ENCODE data around the gene SGMS1. TPM values are rescaled to one million over a fixed set of nuclear protein-coding genes. Genes with fewer than 3 reads are reported as not detected.

The SGMS1 gene
- total RNA-seq, 1 donor from 2014 or later, result 25.6 TPM

GRCh38 chr10:50621968-50622705 lies 1.6 kb downstream of the SGMS1 start:
- H3K27me3 Mint-ChIP-seq (ENCODE audit: low read depth, unreplicated experiment), result no peaks in the 10 kb centered on the region
- Histone ChIP-seq H3K9me3 (ENCODE audit: insufficient read depth, low read depth, low read length) (no peaks in the 10 kb centered on the region), H3K27me3 (ENCODE audit: insufficient read depth, low read length) (no peaks in the 10 kb centered on the region), H3K36me3 (ENCODE audit: insufficient read depth, low read length) (no peaks in the 10 kb centered on the region), H4K20me1 (ENCODE audit: insufficient read depth, low read length) (peaks cover 29% of the 10 kb centered on the region), H3K79me2 (ENCODE audit: insufficient read depth, low read length) (peaks cover 24% of the 10 kb centered on the region), H3K4me1 (ENCODE audit: insufficient read depth, low read length) (peaks cover 18% of the 10 kb centered on the region), H3K9ac (ENCODE audit: low read length) (peak overlapping the region; percentile 94), H2AFZ (ENCODE audit: low read depth, low read length) (peak overlapping the region; percentile 74), H3K27ac (ENCODE audit: low read depth, low read length) (peak overlapping the region; percentile 52), H3K4me3 (ENCODE audit: insufficient read depth, low read depth, low read length) (peak overlapping the region; percentile 94), H3K4me2 (ENCODE audit: low read length) (peak overlapping the region; percentile 96)
- peaks cover 2% of the 10 kb centered on the region for H3K4me1 Mint-ChIP-seq (ENCODE audit: low read depth, unreplicated experiment)
- H3K4me3 Mint-ChIP-seq (ENCODE audit: unreplicated experiment), result peak overlapping the region; percentile 90
- H3K36me3 Mint-ChIP-seq (ENCODE audit: low read depth, unreplicated experiment), result no peaks in the 10 kb centered on the region
- TF ChIP-seq EZH2 (IDR thresholded peaks at IDR 0.05; ENCODE audit: insufficient read depth, low read length), result no peak
- no peak for TF ChIP-seq CTCF (IDR thresholded peaks at IDR 0.05; ENCODE audit: insufficient read depth, low read depth, low read length)
- FAIRE-seq (no peak), DNase-seq (ENCODE audit: low read depth) (peak; percentile 91)
- H3K27ac Mint-ChIP-seq (ENCODE audit: unreplicated experiment), result peak overlapping the region; percentile 75
- H3K9me3 Mint-ChIP-seq (ENCODE audit: unreplicated experiment), result no peaks in the 10 kb centered on the region

DNA sequence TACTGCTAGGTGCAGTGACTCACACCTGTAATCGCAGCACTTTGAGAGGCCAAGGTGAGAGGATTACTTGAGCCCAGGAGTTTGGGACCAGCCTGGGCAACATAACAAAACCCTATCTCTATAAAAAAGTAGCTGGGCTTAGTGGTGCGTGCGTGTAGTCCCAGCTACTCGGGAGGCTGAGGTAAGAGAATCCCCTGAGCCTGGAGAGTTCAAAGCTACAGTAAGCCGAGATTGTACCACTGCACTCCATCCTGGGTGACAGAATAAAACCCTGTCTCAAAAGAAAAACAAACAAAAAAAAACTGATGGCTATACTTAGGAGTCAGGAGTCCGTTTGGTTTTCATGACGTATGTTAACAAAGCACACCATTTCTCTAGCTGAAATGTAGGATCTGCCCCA lies 2.9 kb downstream of the SGMS1 start:
- Histone ChIP-seq H3K27ac (ENCODE audit: low read depth, low read length) (no peak overlapping the region), H3K9ac (ENCODE audit: low read length) (no peak overlapping the region), H3K27me3 (ENCODE audit: insufficient read depth, low read length) (no peaks in the 10 kb centered on the region), H3K9me3 (ENCODE audit: insufficient read depth, low read depth, low read length) (no peaks in the 10 kb centered on the region), H3K4me2 (ENCODE audit: low read length) (no peak overlapping the region), H3K36me3 (ENCODE audit: insufficient read depth, low read length) (no peaks in the 10 kb centered on the region), H2AFZ (ENCODE audit: low read depth, low read length) (no peak overlapping the region), H4K20me1 (ENCODE audit: insufficient read depth, low read length) (peaks cover 32% of the 10 kb centered on the region), H3K79me2 (ENCODE audit: insufficient read depth, low read length) (peaks cover 28% of the 10 kb centered on the region), H3K4me3 (ENCODE audit: insufficient read depth, low read depth, low read length) (no peak overlapping the region), H3K4me1 (ENCODE audit: insufficient read depth, low read length) (peaks cover 16% of the 10 kb centered on the region)
- no peak for TF ChIP-seq CTCF (IDR thresholded peaks at IDR 0.05; ENCODE audit: insufficient read depth, low read depth, low read length)
- TF ChIP-seq EZH2 (IDR thresholded peaks at IDR 0.05; ENCODE audit: insufficient read depth, low read length), result no peak
- H3K4me1 Mint-ChIP-seq (ENCODE audit: low read depth, unreplicated experiment), result peaks cover 2% of the 10 kb centered on the region
- no peaks in the 10 kb centered on the region for H3K36me3 Mint-ChIP-seq (ENCODE audit: low read depth, unreplicated experiment)
- FAIRE-seq, result no peak
- H3K9me3 Mint-ChIP-seq (ENCODE audit: unreplicated experiment), result no peaks in the 10 kb centered on the region
- no peak overlapping the region for H3K27ac Mint-ChIP-seq (ENCODE audit: unreplicated experiment)
- DNase-seq (ENCODE audit: low read depth), result no peak
- H3K4me3 Mint-ChIP-seq (ENCODE audit: unreplicated experiment), result no peak overlapping the region
- no peaks in the 10 kb centered on the region for H3K27me3 Mint-ChIP-seq (ENCODE audit: low read depth, unreplicated experiment)

DNA sequence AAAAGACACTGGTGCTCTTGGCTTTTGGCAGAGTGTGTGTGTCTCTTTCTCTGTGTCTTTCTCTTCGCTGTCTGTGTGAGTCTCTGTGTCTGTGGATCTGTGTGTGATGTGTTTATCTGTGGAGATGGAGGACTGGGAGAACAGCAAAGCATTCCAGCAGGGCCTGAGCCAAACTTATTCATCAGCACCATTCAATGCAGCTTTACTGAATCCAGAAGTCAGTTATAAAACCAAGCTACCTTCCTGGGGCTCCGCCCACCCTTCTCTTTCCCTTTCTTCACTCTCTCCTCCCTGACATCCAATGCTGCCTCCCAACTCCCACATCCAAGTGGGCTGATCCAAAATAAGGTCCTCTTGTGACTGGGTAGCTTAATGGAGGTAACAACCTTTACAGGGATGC lies 3.9 kb downstream of the SGMS1 start:
- no peak overlapping the region for H3K4me2 ChIP-seq (ENCODE audit: low read length)
- Mint-ChIP-seq H3K4me3 (ENCODE audit: unreplicated experiment) (no peak overlapping the region), H3K27me3 (ENCODE audit: low read depth, unreplicated experiment) (no peaks in the 10 kb centered on the region), H3K9me3 (ENCODE audit: unreplicated experiment) (no peaks in the 10 kb centered on the region), H3K27ac (ENCODE audit: unreplicated experiment) (no peak overlapping the region), H3K4me1 (ENCODE audit: low read depth, unreplicated experiment) (peaks cover 2% of the 10 kb centered on the region), H3K36me3 (ENCODE audit: low read depth, unreplicated experiment) (no peaks in the 10 kb centered on the region)
- H3K27ac ChIP-seq (ENCODE audit: low read depth, low read length), result no peak overlapping the region
- peaks cover 40% of the 10 kb centered on the region for H4K20me1 ChIP-seq (ENCODE audit: insufficient read depth, low read length)
- H3K4me1 ChIP-seq (ENCODE audit: insufficient read depth, low read length), result peaks cover 11% of the 10 kb centered on the region
- H2AFZ ChIP-seq (ENCODE audit: low read depth, low read length), result no peak overlapping the region
- no peaks in the 10 kb centered on the region for H3K36me3 ChIP-seq (ENCODE audit: insufficient read depth, low read length)
- DNase-seq (ENCODE audit: low read depth) (no peak), FAIRE-seq (no peak)
- H3K79me2 ChIP-seq (ENCODE audit: insufficient read depth, low read length), result peaks cover 33% of the 10 kb centered on the region
- H3K4me3 ChIP-seq (ENCODE audit: insufficient read depth, low read depth, low read length), result no peak overlapping the region
- no peaks in the 10 kb centered on the region for H3K27me3 ChIP-seq (ENCODE audit: insufficient read depth, low read length)
- no peaks in the 10 kb centered on the region for H3K9me3 ChIP-seq (ENCODE audit: insufficient read depth, low read depth, low read length)
- no peak overlapping the region for H3K9ac ChIP-seq (ENCODE audit: low read length)
- TF ChIP-seq CTCF (IDR thresholded peaks at IDR 0.05; ENCODE audit: insufficient read depth, low read depth, low read length) (no peak), EZH2 (IDR thresholded peaks at IDR 0.05; ENCODE audit: insufficient read depth, low read length) (no peak)
